CD4-positive, alpha-beta memory T cell (primary cell): Measurements from ENCODE around the gene FBXO4. TPM values are rescaled to one million over a fixed set of nuclear protein-coding genes. Genes with fewer than 3 reads are reported as not detected.

Experiments used
- CTCF ChIA-PET: fragments of 350-600 bp; sonication (Branson Sonifier 250); formaldehyde crosslinking; loops from one replicate; lab custom pipeline; 2021; ENCODE audit warnings: inconsistent platforms; ENCODE audit not compliant: partially characterized antibody; lab: Charles Lee
- POLR2A ChIA-PET: fragments of 350-600 bp; sonication (Branson Sonifier 250); formaldehyde crosslinking; loops from one replicate; lab custom pipeline; 2021; ENCODE audit not compliant: partially characterized antibody; lab: Charles Lee
- DNase-seq, 5 donors: peaks; one replicate each; pipeline versions ENCODE4 v3.0.0 to v3.0.0-alpha.2; 2020 to 2022; ENCODE audit warnings: mixed read lengths in 1 of 5
- H3K27ac ChIP-seq: one replicate; pipeline ENCODE4 v1.7.0; 2013; ENCODE audit warnings: low read depth, low read length
- H3K27me3 ChIP-seq: 2 replicates; pipeline ENCODE4 v1.7.0; 2013; ENCODE audit warnings: mild to moderate bottlenecking, low read length, moderate library complexity; ENCODE audit not compliant: insufficient read depth
- H3K36me3 ChIP-seq: 2 replicates; pipeline ENCODE4 v1.7.0; 2013; ENCODE audit warnings: mild to moderate bottlenecking, low read length, moderate library complexity; ENCODE audit not compliant: insufficient read depth
- H3K4me1 ChIP-seq: 2 replicates; pipeline ENCODE4 v1.7.0; 2013; ENCODE audit warnings: mild to moderate bottlenecking, low read length, moderate library complexity; ENCODE audit not compliant: insufficient read depth
- H3K4me3 ChIP-seq, 2 donors: one replicate each; pipeline ENCODE4 v1.7.0; 2013; ENCODE audit warnings: low read length in 2 of 2, mild to moderate bottlenecking in 1 of 2
- H3K9me3 ChIP-seq, 2 donors: one replicate each; pipeline ENCODE4 v1.7.0; 2013; ENCODE audit warnings: low read length in 2 of 2, control low read depth in 1 of 2; ENCODE audit not compliant: control insufficient read depth in 1 of 2
- H3K27ac Mint-ChIP-seq, 7 donors: one replicate each; pipeline ENCODE4 v1.8.0; 2020 to 2021; ENCODE audit warnings: mixed read lengths in 7 of 7, mild to moderate bottlenecking in 6 of 7, inconsistent platforms in 3 of 7, moderate library complexity in 3 of 7
- H3K27me3 Mint-ChIP-seq, 2 donors: one replicate each; pipeline ENCODE4 v1.8.0; 2020 to 2021; ENCODE audit warnings: mixed read lengths in 2 of 2
- H3K36me3 Mint-ChIP-seq, 2 donors: one replicate each; pipeline ENCODE4 v1.8.0; 2020 to 2021; ENCODE audit warnings: mixed read lengths in 2 of 2, inconsistent platforms in 1 of 2, mild to moderate bottlenecking in 1 of 2
- H3K4me1 Mint-ChIP-seq, 4 donors: one replicate each; pipeline ENCODE4 v1.8.0; 2020 to 2021; ENCODE audit warnings: mixed read lengths in 4 of 4, mild to moderate bottlenecking in 1 of 4
- H3K4me3 Mint-ChIP-seq, 8 donors: one replicate each; pipeline ENCODE4 v1.8.0; 2020 to 2021; ENCODE audit warnings: mixed read lengths in 8 of 8, mild to moderate bottlenecking in 7 of 8, moderate library complexity in 6 of 8, inconsistent platforms in 3 of 8
- H3K9me3 Mint-ChIP-seq, 8 donors: one replicate each; pipeline ENCODE4 v1.8.0; 2020 to 2021; ENCODE audit warnings: mixed read lengths in 8 of 8, mild to moderate bottlenecking in 5 of 8, inconsistent platforms in 3 of 8, moderate library complexity in 1 of 8
- intact Hi-C: fragments of 100-400 bp; cut with micrococcal nuclease; formaldehyde crosslinking; loops from one replicate; pipeline ENCODE4 v1.15.1; 2023
- polyA plus RNA-seq, 2 donors: library from polyadenylated mRNA; unstranded; fragments of 300-500 nt; fragmentation: Illumina TruSeq; gene quantifications; one replicate each; pipeline ENCODE4 v1.2.3, GENCODE V29; 2021
- total RNA-seq, 2 experiments: library from RNA; stranded (reverse); gene quantifications; one replicate each; pipeline ENCODE4 v1.2.3, GENCODE V29; 2021

FBXO4 gene
- total and polyA plus RNA-seq, 4 experiments from 2014 or later: 14.9 to 21.2 (median 16.6) TPM

DNA sequence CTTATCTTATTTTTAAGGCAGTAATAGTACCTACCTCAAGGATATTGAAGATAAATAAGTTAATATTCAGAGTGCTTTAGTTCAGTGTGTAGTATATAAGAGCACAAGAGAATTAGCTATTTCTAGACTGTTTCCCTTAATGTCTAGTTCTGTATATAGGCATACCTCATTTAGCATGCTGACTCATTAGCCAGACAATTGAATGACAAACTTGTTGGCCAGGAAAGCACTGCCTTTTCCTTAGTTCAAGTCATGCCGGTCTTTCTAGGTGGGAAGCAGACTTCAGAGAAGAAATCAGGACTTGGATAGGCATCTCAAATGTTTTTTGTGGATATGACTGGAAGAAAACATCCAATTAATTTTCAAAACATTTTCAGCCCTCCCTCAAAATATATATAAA, 3.2 kb upstream of the FBXO4 start:
- ChIA-PET CTCF (interaction anchor here (0.8 to 1.7 kb wide), 2 partner anchors 8 to 65 kb away, joined by 3 to 7 read pairs; no protein-coding TSS in a partner anchor), POLR2A (no interaction called here)
- H3K27ac Mint-ChIP-seq: peak overlapping the region in 3 of 7 donors; percentile 8 to 30 (median 14)

DNA sequence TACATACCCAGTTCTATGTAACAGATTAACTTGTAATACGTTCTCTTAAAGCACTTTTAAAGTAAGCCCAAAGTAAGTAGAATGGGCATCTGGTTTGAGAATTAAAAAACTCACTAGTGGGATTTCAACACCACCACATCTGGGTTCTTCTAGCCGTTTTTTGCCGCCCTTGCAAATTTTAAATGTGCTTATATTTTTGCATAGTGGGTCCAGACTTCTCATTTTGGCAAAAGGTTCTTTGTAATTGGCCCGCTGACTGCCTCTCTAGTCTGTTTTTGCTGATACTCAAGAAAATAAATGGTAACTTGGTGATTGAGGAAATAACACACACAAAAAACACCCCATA, 582 bp upstream of the FBXO4 start:
- H3K27me3 Mint-ChIP-seq: no peaks in the 10 kb centered on the region
- Histone ChIP-seq H3K4me3 (peak overlapping the region; percentile 83 to 95), H3K36me3 (no peaks in the 10 kb centered on the region), H3K9me3 (no peaks in the 10 kb centered on the region), H3K27me3 (no peaks in the 10 kb centered on the region), H3K4me1 (peaks cover 25% of the 10 kb centered on the region), H3K27ac (peak overlapping the region; percentile 93)
- H3K36me3 Mint-ChIP-seq: peaks cover 6 to 16% of the 10 kb centered on the region in 2 donors
- DNase-seq: no peak
- ChIA-PET POLR2A (interaction anchor here (0.6 to 3.5 kb wide), 13 partner anchors 13 to 1559 kb away, joined by 3 to 85 read pairs (median 10); partner anchors contain the start of genes HMGCS1, OXCT1, RIMOC1 and TMEM267), CTCF (interaction anchor here (0.5 to 3.5 kb wide), 9 partner anchors 11 to 1560 kb away, joined by 3 to 36 read pairs (median 5); partner anchors contain the start of genes RIMOC1 and TMEM267)
- peak overlapping the region; percentile 81 to 100 (median 98) for H3K27ac Mint-ChIP-seq
- H3K9me3 Mint-ChIP-seq: no peaks in the 10 kb centered on the region
- peak overlapping the region; percentile 81 to 91 (median 89) for H3K4me3 Mint-ChIP-seq
- intact Hi-C loops: loop anchor here (2.0 to 10.0 kb wide), 3 partner anchors 130 to 1388 kb away; partner anchors contain the start of genes HMGCS1 and ZNF131
- H3K4me1 Mint-ChIP-seq: peaks cover 10 to 33% (median 22%) of the 10 kb centered on the region in 4 donors

More for the DNA sequence above, 3.2 kb upstream of the FBXO4 start:
- Mint-ChIP-seq H3K27me3 (no peaks in the 10 kb centered on the region), H3K9me3 (no peaks in the 10 kb centered on the region), H3K4me3 (no peak overlapping the region), H3K4me1 (peaks cover 9 to 29% (median 21%) of the 10 kb centered on the region in 4 donors), H3K36me3 (peaks cover 25 to 38% of the 10 kb centered on the region in 2 donors)
- Histone ChIP-seq H3K36me3 (peaks cover 8% of the 10 kb centered on the region), H3K9me3 (no peaks in the 10 kb centered on the region), H3K27ac (no peak overlapping the region), H3K4me1 (peaks cover 18% of the 10 kb centered on the region), H3K4me3 (no peak overlapping the region), H3K27me3 (no peaks in the 10 kb centered on the region)
- DNase-seq: no peak
- intact Hi-C loops: loop anchor here (10.0 kb wide), 1 partner anchor 133 kb away; no protein-coding TSS in a partner anchor

DNA sequence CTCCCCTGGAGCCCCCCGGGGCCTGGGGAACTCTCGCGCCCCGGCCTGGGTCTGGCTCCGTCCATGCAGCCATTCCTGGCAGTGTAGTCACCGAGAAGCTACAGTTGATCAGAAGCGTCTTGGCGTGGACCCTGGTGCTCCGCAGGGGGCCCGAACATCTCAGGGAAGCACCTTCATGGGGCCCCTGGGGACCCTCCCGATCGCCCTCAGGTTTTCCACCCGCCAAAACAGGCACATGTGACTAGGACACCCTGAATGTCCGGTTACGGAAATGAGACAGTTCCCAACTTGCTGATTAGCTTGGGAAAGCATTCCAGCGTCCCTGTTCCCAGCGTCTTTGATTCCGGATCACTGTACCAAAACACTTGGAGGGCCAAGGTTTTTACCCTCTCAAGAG, 472 bp downstream of the FBXO4 start:
- Histone ChIP-seq H3K27me3 (no peaks in the 10 kb centered on the region), H3K27ac (peak overlapping the region; percentile 93), H3K4me1 (peaks cover 25% of the 10 kb centered on the region), H3K4me3 (peak overlapping the region; percentile 83 to 95), H3K36me3 (no peaks in the 10 kb centered on the region), H3K9me3 (no peaks in the 10 kb centered on the region)
- H3K36me3 Mint-ChIP-seq: peaks cover 5 to 9% of the 10 kb centered on the region in 2 donors
- H3K4me1 Mint-ChIP-seq: peaks cover 10 to 32% (median 22%) of the 10 kb centered on the region in 4 donors
- H3K27me3 Mint-ChIP-seq: no peaks in the 10 kb centered on the region
- H3K27ac Mint-ChIP-seq: peak overlapping the region; percentile 81 to 99 (median 97)
- peak overlapping the region; percentile 78 to 91 (median 89) for H3K4me3 Mint-ChIP-seq
- DNase-seq: peak in 1 of 5 donors; percentile 42
- intact Hi-C loops: loop anchor here (1.0 to 10.0 kb wide), 6 partner anchors 21 to 1387 kb away; partner anchors contain the start of genes HMGCS1, OXCT1, RIMOC1 and ZNF131
- no peaks in the 10 kb centered on the region for H3K9me3 Mint-ChIP-seq
- ChIA-PET CTCF (interaction anchor here (1.0 to 3.5 kb wide), 14 partner anchors 12 to 1388 kb away, joined by 3 to 36 read pairs (median 4); partner anchors contain the start of genes ANXA2R and RIMOC1), POLR2A (interaction anchor here (0.6 to 3.5 kb wide), 14 partner anchors 16 to 1558 kb away, joined by 3 to 85 read pairs (median 8); partner anchors contain the start of genes HMGCS1, OXCT1, PTGER4 and RIMOC1)

DNA sequence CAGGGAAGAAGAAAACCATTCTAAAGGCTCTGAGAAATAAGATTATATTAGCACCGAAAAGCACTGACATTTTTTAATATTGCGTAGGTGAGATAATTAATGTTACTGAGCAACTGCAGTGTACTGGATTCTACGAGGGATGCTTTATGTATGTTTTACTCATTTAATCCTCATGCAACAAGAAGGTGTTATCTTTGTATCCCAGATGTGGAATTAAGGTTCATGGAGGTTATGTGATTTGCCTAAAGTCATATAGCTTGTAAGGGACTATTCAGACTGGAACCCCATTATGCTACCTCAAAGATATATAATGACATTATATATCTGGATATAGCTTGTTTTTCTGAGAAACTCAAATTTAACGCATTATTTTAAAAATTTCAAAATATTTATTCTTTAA, 2.5 kb downstream of the FBXO4 start:
- intact Hi-C loops: loop anchor here (10.0 kb wide), 1 partner anchor 127 kb away; no protein-coding TSS in a partner anchor
- CTCF ChIA-PET: interaction anchor here (1.0 to 3.5 kb wide), 3 partner anchors 60 to 129 kb away, joined by 3 to 36 read pairs (median 4); no protein-coding TSS in a partner anchor

DNA sequence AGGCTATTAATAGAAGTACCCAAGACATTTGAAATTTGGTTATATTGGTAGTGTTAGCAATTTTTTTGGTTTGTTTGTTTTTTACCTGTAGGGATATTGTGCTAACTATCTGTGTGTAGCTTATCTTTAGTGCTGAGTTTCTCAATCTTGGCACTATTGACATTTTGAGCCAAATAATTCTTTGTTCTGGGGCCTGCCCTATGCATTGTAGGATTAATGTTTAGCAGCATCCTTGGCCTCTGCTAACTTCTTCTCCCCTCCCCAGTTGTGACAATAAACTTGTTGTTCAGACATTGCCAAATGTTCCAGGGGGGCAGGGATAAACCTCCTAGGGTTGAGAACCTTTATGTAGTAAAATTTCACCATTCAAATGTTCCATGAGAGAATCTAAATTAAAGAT, 4.0 kb downstream of the FBXO4 start:
- Histone ChIP-seq H3K27me3 (no peaks in the 10 kb centered on the region), H3K27ac (no peak overlapping the region), H3K36me3 (no peaks in the 10 kb centered on the region), H3K4me3 (no peak overlapping the region), H3K4me1 (peaks cover 25% of the 10 kb centered on the region), H3K9me3 (no peaks in the 10 kb centered on the region)
- Mint-ChIP-seq H3K36me3 (peaks cover 23 to 25% of the 10 kb centered on the region in 2 donors), H3K4me3 (no peak overlapping the region), H3K27ac (no peak overlapping the region), H3K9me3 (no peaks in the 10 kb centered on the region), H3K4me1 (peaks cover 12 to 28% (median 20%) of the 10 kb centered on the region in 4 donors), H3K27me3 (no peaks in the 10 kb centered on the region)
- CTCF ChIA-PET: interaction anchor here (1.1 to 1.5 kb wide), 3 partner anchors 9 to 960 kb away, joined by 3 to 6 read pairs (median 4); no protein-coding TSS in a partner anchor
- intact Hi-C loops: loop anchor here (10.0 kb wide), 1 partner anchor 126 kb away; no protein-coding TSS in a partner anchor
- DNase-seq: no peak
- POLR2A ChIA-PET: interaction anchor here (1.9 kb wide), 1 partner anchor 25 kb away, joined by 10 read pairs; the partner anchor contains the start of gene RIMOC1

More for the DNA sequence above, 2.5 kb downstream of the FBXO4 start:
- Mint-ChIP-seq H3K27me3 (no peaks in the 10 kb centered on the region), H3K4me1 (peaks cover 11 to 28% (median 20%) of the 10 kb centered on the region in 4 donors), H3K9me3 (no peaks in the 10 kb centered on the region), H3K36me3 (peaks cover 18 to 19% of the 10 kb centered on the region in 2 donors), H3K4me3 (peak overlapping the region in 1 of 8 donors; percentile 59), H3K27ac (peak overlapping the region in 1 of 7 donors; percentile 81)
- no peak overlapping the region for H3K4me3 ChIP-seq
- no peaks in the 10 kb centered on the region for H3K27me3 ChIP-seq
- POLR2A ChIA-PET: interaction anchor here (1.1 to 3.5 kb wide), 2 partner anchors 24 to 71 kb away, joined by 4 to 17 read pairs; partner anchors contain the start of gene RIMOC1
- DNase-seq: no peak
- H3K9me3 ChIP-seq: no peaks in the 10 kb centered on the region
- H3K4me1 ChIP-seq: peaks cover 25% of the 10 kb centered on the region
- no peaks in the 10 kb centered on the region for H3K36me3 ChIP-seq
- H3K27ac ChIP-seq: no peak overlapping the region

DNA sequence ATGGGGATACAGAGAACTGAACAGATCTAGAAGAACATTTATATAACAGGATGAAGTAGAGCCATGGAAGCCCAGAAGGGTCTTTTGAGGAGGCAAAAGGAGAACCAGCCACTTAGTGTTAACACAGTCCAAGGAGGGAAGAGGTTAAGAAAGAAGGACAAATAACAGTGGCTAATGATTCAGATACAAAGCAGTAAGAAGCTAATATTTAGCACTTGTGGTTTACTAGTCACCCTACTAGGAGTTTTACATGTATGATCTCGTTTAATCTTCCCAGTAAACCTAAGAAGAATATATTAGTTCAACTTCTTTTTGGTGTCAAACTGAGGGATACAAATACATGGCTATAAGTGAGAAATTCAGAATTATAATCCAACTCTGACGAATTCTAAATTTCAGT, 7.7 kb downstream of the FBXO4 start:
- ChIA-PET POLR2A (no interaction called here), CTCF (interaction anchor here (1.0 kb wide), 1 partner anchor 76 kb away, joined by 3 read pairs; no protein-coding TSS in a partner anchor)
- intact Hi-C loops: no loop called here
- H3K36me3 Mint-ChIP-seq: peaks cover 41 to 44% of the 10 kb centered on the region in 2 donors
- no peaks in the 10 kb centered on the region for H3K4me1 ChIP-seq
- no peaks in the 10 kb centered on the region for H3K27me3 Mint-ChIP-seq
- no peaks in the 10 kb centered on the region for H3K27me3 ChIP-seq
- H3K27ac Mint-ChIP-seq: peak overlapping the region in 1 of 7 donors; percentile 11
- no peak overlapping the region for H3K4me3 ChIP-seq
- peaks cover 0 to 3% (median under 1%) of the 10 kb centered on the region in 4 donors for H3K4me1 Mint-ChIP-seq
- H3K4me3 Mint-ChIP-seq: no peak overlapping the region
- H3K9me3 Mint-ChIP-seq: no peaks in the 10 kb centered on the region
- H3K9me3 ChIP-seq: no peaks in the 10 kb centered on the region
- no peaks in the 10 kb centered on the region for H3K36me3 ChIP-seq
- no peak for DNase-seq
- H3K27ac ChIP-seq: no peak overlapping the region

DNA sequence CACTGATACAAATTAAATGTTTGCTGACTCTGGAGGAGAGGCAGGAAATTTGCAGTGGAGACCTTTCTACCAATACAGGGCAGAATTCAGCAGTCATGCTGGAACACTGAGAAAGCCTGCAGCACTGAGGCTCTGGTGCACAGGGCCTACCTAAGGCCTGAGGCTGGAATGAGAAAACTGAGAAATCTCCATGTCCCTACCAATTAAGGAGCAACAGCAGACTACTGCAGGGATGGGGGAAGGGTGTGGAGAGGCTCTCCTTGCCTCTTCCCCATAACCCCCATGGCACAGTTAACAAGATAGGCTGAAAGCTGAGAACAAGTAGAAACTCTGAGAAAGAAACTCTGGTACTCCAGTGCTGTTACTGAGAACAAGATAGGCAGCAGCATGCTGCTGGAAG, 10.5 kb downstream of the FBXO4 start:
- no peaks in the 10 kb centered on the region for H3K27me3 ChIP-seq
- intact Hi-C loops: no loop called here
- H3K27me3 Mint-ChIP-seq: no peaks in the 10 kb centered on the region
- no peak overlapping the region for H3K27ac ChIP-seq
- H3K36me3 Mint-ChIP-seq: peaks cover 48 to 51% of the 10 kb centered on the region in 2 donors
- no peak overlapping the region for H3K4me3 ChIP-seq
- no peak overlapping the region for H3K4me3 Mint-ChIP-seq
- POLR2A ChIA-PET: no interaction called here
- H3K9me3 Mint-ChIP-seq: no peaks in the 10 kb centered on the region
- no peak overlapping the region for H3K27ac Mint-ChIP-seq
- no peaks in the 10 kb centered on the region for H3K4me1 ChIP-seq
- CTCF ChIA-PET: interaction anchor here (1.5 kb wide), 1 partner anchor 79 kb away, joined by 4 read pairs; no protein-coding TSS in a partner anchor
- H3K9me3 ChIP-seq: no peaks in the 10 kb centered on the region
- no peak for DNase-seq
- peaks cover 0 to 3% (median under 1%) of the 10 kb centered on the region in 4 donors for H3K4me1 Mint-ChIP-seq
- H3K36me3 ChIP-seq: no peaks in the 10 kb centered on the region
